CD14-positive monocyte (primary cell): Measurements from ENCODE around the gene NDFIP1. TPM values are rescaled to one million over a fixed set of nuclear protein-coding genes. Genes with fewer than 3 reads are reported as not detected.

Experiments
- DNase-seq, 3 donors: peaks; one replicate each; pipeline ENCODE4 v3.0.0-alpha.2; 2011 to 2022
- H2AFZ ChIP-seq: 2 replicates; pipeline ENCODE4 v1.6.0; 2012; ENCODE audit warnings: mild to moderate bottlenecking, low read depth, low read length, inconsistent platforms; ENCODE audit not compliant: insufficient read depth, poor library complexity, severe bottlenecking
- H3K27ac ChIP-seq, 2 donors: 1 replicate in 1 of 2; 2 replicates in 1 of 2; pipeline ENCODE4 v1.5.1; 2012 to 2013; ENCODE audit warnings: low read length in 2 of 2, control low read depth in 1 of 2, inconsistent platforms in 1 of 2, low read depth in 1 of 2, mild to moderate bottlenecking in 1 of 2
- H3K27me3 ChIP-seq, 2 donors: one replicate each; pipeline versions ENCODE4 v1.6.0 to v1.6.1; 2011 to 2013; ENCODE audit warnings: low read length in 2 of 2; ENCODE audit not compliant: control insufficient read depth in 2 of 2, insufficient read depth in 2 of 2
- H3K36me3 ChIP-seq, 2 donors: replicated peaks in 1 of 2; 1 replicate in 1 of 2; 2 replicates in 1 of 2; pipeline versions ENCODE4 v1.5.1 to v1.6.1; 2012 to 2013; ENCODE audit warnings: low read length in 2 of 2, control low read depth in 1 of 2, inconsistent platforms in 1 of 2, mild to moderate bottlenecking in 1 of 2; ENCODE audit not compliant: insufficient read depth in 2 of 2, control insufficient read depth in 1 of 2
- H3K4me1 ChIP-seq, 2 donors: 1 replicate in 1 of 2; 2 replicates in 1 of 2; pipeline versions ENCODE4 v1.5.1 to v1.6.1; 2012 to 2013; ENCODE audit warnings: low read length in 2 of 2, control low read depth in 1 of 2, inconsistent platforms in 1 of 2, mild to moderate bottlenecking in 1 of 2, moderate library complexity in 1 of 2; ENCODE audit not compliant: insufficient read depth in 2 of 2, control insufficient read depth in 1 of 2
- H3K4me2 ChIP-seq: replicated peaks from 2 replicates; pipeline ENCODE3; 2012; ENCODE audit warnings: low read length, moderate library complexity, mild to moderate bottlenecking; ENCODE audit not compliant: poor library complexity, severe bottlenecking; ENCODE audit errors: extremely low read depth
- H3K4me3 ChIP-seq, 3 experiments: fragments of 200-600 bp in 1 of 3; sonication (generic) in 1 of 3; replicated peaks in 1 of 3; 1 replicate in 2 of 3; 2 replicates in 1 of 3; pipeline ENCODE4 v1.5.1; 2011 to 2013; ENCODE audit warnings: low read length in 3 of 3, mild to moderate bottlenecking in 3 of 3, control low read depth in 2 of 3, low read depth in 2 of 3, inconsistent platforms in 1 of 3, moderate library complexity in 1 of 3
- H3K79me2 ChIP-seq: 2 replicates; pipeline ENCODE4 v1.6.0; 2012; ENCODE audit warnings: mild to moderate bottlenecking, control low read depth, inconsistent platforms, low read length, moderate library complexity; ENCODE audit not compliant: insufficient read depth
- H3K9ac ChIP-seq: 2 replicates; pipeline ENCODE4 v1.6.0; 2017; ENCODE audit warnings: low read length, mild to moderate bottlenecking; ENCODE audit not compliant: insufficient read depth, poor library complexity, severe bottlenecking
- H3K9me3 ChIP-seq, 2 donors: replicated peaks in 1 of 2; 1 replicate in 1 of 2; 2 replicates in 1 of 2; pipeline versions ENCODE4 v1.5.1 to v1.6.1; 2012 to 2013; ENCODE audit warnings: low read length in 2 of 2, control low read depth in 1 of 2; ENCODE audit not compliant: control insufficient read depth in 1 of 2, insufficient read depth in 1 of 2
- H4K20me1 ChIP-seq: 2 replicates; pipeline ENCODE4 v1.6.0; 2012; ENCODE audit warnings: mild to moderate bottlenecking, low read length, control low read depth, moderate library complexity; ENCODE audit not compliant: insufficient read depth
- H3K27ac Mint-ChIP-seq, 7 donors: one replicate each; pipeline ENCODE4 v1.8.0; 2020; ENCODE audit warnings: mild to moderate bottlenecking in 7 of 7, mixed read lengths in 7 of 7, moderate library complexity in 6 of 7, inconsistent platforms in 2 of 7
- H3K27me3 Mint-ChIP-seq, 3 donors: one replicate each; pipeline ENCODE4 v1.8.0; 2021 to 2022; ENCODE audit warnings: low read depth in 3 of 3, mild to moderate bottlenecking in 3 of 3, mixed read lengths in 3 of 3, moderate library complexity in 3 of 3, inconsistent platforms in 1 of 3
- H3K36me3 Mint-ChIP-seq, 2 donors: one replicate each; pipeline ENCODE4 v1.8.0; 2020; ENCODE audit warnings: mixed read lengths in 2 of 2, inconsistent platforms in 1 of 2, mild to moderate bottlenecking in 1 of 2
- H3K4me1 Mint-ChIP-seq: one replicate; pipeline ENCODE4 v1.8.0; 2020; ENCODE audit warnings: mild to moderate bottlenecking, mixed read lengths
- H3K4me3 Mint-ChIP-seq, 2 donors: one replicate each; pipeline ENCODE4 v1.8.0; 2020; ENCODE audit warnings: mild to moderate bottlenecking in 2 of 2, mixed read lengths in 2 of 2, moderate library complexity in 1 of 2
- H3K9me3 Mint-ChIP-seq, 7 donors: one replicate each; pipeline ENCODE4 v1.8.0; 2020 to 2022; ENCODE audit warnings: mixed read lengths in 7 of 7, mild to moderate bottlenecking in 6 of 7, moderate library complexity in 6 of 7, inconsistent platforms in 2 of 7
- WGBS: methylation state at CpG from one replicate; pipeline ENCODE4 v1.1.5; 2013; ENCODE audit warnings: missing lambda C conversion rate; ENCODE audit not compliant: insufficient coverage; 5-methylcytosine and 5-hydroxymethylcytosine counted together
- intact Hi-C, 2 donors: fragments of 100-400 bp; cut with micrococcal nuclease; formaldehyde crosslinking; loops; one replicate each; pipeline versions ENCODE4 v1.15.0 to v1.15.1; 2023
- polyA plus RNA-seq, 3 donors: library from polyadenylated mRNA; depleted of rRNA in 1 of 3; unstranded in 2 of 3; stranded (reverse) in 1 of 3; fragments of 300-500 nt in 2 of 3; fragments of >200 nt in 1 of 3; fragmentation: Illumina TruSeq in 2 of 3; gene quantifications; 1 replicate in 2 of 3; 2 replicates in 1 of 3; pipeline ENCODE4 v1.2.3, GENCODE V29; 2012 to 2021
- TF ChIP-seq, protein P1 (sequence below): fragments of 200-600 bp; IDR thresholded peaks from one replicate; pipeline ENCODE4 v1.8.0; 2022; ENCODE audit warnings: antibody characterized with exemption, mild to moderate bottlenecking

Gene NDFIP1
- polyA plus RNA-seq, 3 donors = 18.4 to 44.4 (median 44.0) TPM

GRCh38 chr5:142164315-142164714, 55.7 kb downstream of the NDFIP1 start:
- H4K20me1 ChIP-seq = no peaks in the 10 kb centered on the region
- Mint-ChIP-seq H3K4me3 (no peak overlapping the region), H3K27me3 (peaks cover 0 to 4% (median 0%) of the 10 kb centered on the region in 3 donors), H3K36me3 (no peaks in the 10 kb centered on the region), H3K27ac (no peak overlapping the region), H3K4me1 (no peaks in the 10 kb centered on the region), H3K9me3 (peaks cover 0 to 3% (median 0%) of the 10 kb centered on the region in 7 donors)
- TF ChIP-seq, protein P1, sequence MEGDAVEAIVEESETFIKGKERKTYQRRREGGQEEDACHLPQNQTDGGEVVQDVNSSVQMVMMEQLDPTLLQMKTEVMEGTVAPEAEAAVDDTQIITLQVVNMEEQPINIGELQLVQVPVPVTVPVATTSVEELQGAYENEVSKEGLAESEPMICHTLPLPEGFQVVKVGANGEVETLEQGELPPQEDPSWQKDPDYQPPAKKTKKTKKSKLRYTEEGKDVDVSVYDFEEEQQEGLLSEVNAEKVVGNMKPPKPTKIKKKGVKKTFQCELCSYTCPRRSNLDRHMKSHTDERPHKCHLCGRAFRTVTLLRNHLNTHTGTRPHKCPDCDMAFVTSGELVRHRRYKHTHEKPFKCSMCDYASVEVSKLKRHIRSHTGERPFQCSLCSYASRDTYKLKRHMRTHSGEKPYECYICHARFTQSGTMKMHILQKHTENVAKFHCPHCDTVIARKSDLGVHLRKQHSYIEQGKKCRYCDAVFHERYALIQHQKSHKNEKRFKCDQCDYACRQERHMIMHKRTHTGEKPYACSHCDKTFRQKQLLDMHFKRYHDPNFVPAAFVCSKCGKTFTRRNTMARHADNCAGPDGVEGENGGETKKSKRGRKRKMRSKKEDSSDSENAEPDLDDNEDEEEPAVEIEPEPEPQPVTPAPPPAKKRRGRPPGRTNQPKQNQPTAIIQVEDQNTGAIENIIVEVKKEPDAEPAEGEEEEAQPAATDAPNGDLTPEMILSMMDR = no peak
- H3K27me3 ChIP-seq = no peaks in the 10 kb centered on the region
- no peak for DNase-seq
- H3K27ac ChIP-seq = no peak overlapping the region
- H3K9ac ChIP-seq = no peak overlapping the region
- WGBS = 86% methylated on average over 2 of the region's 5 CpGs
- no peaks in the 10 kb centered on the region for H3K36me3 ChIP-seq
- no peaks in the 10 kb centered on the region for H3K79me2 ChIP-seq
- H3K9me3 ChIP-seq = no peaks in the 10 kb centered on the region
- no peak overlapping the region for H3K4me2 ChIP-seq
- H3K4me3 ChIP-seq = no peak overlapping the region
- H3K4me1 ChIP-seq = no peaks in the 10 kb centered on the region
- intact Hi-C loops = loop anchor here in 1 of 2 donors (10.0 kb wide), 1 partner anchor 380 kb away; no protein-coding TSS in a partner anchor
- no peak overlapping the region for H2AFZ ChIP-seq

DNA sequence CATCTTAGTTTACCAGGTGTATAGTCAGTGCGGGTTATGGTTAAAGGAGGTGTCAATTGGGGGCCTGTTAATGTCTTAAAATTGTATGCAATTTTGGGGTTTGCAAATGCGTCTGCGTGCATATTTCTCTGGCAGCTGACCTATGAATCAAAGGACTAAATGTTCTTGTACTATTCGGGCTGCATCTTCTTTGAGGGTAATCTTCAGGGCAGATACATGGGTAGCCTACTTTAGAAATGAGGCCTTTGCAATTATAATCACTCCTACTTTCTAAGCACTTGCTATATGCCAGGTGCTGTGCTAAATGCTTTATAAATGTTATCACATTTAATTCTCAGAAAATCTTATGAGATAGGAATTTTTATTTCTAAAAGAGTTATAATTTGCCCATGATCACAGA, 58.2 kb downstream of the NDFIP1 start:
- Mint-ChIP-seq H3K9me3 (peaks cover 0 to 3% (median 0%) of the 10 kb centered on the region in 7 donors), H3K36me3 (no peaks in the 10 kb centered on the region), H3K27ac (no peak overlapping the region), H3K27me3 (peaks cover 2 to 4% (median 3%) of the 10 kb centered on the region in 3 donors), H3K4me1 (no peaks in the 10 kb centered on the region), H3K4me3 (no peak overlapping the region)
- Histone ChIP-seq H2AFZ (no peak overlapping the region), H3K79me2 (no peaks in the 10 kb centered on the region), H3K9ac (no peak overlapping the region), H3K4me2 (no peak overlapping the region), H3K27me3 (no peaks in the 10 kb centered on the region), H3K4me3 (no peak overlapping the region), H3K27ac (no peak overlapping the region), H3K36me3 (no peaks in the 10 kb centered on the region), H3K4me1 (no peaks in the 10 kb centered on the region), H3K9me3 (no peaks in the 10 kb centered on the region), H4K20me1 (no peaks in the 10 kb centered on the region)
- WGBS = 100% methylated on average over 1 of the region's 4 CpGs
- TF ChIP-seq, protein P1 = no peak
- DNase-seq = no peak
- intact Hi-C loops = loop anchor here in 1 of 2 donors (10.0 kb wide), 1 partner anchor 378 kb away; no protein-coding TSS in a partner anchor
